HG03571 (cell line): Measurements from ENCODE around the gene HSD17B11.
"Not testable (repeated sequence)": the region's sequence is repeated elsewhere in the genome, so short reads cannot be mapped to it uniquely, and the experiment has no call there.

Experiments used
- ATAC-seq: cut with Tn5 transposase; IDR thresholded peaks from one replicate; pipeline ENCODE4 v1.9.1; 2021; ENCODE audit not compliant: unreplicated experiment

Gene HSD17B11

DNA sequence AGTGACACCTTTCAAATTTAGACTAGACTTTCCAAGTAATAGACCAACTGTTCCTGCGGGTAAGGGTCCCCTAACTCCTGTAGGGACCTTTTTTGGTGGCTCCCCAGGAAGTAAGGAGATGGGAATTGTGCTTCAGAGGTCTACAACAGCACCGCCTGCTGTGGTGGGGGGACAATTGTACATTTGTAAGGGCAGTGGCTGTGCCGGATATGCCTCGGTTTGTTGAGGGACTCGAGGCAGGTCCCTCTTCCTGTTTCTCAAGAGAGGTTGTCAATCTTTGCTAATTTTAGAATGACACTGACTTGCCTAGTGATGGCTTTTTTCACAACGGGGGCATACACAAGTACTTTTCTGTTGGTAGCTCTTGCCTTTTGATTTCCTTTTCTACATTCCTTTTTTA lies 15.5 kb upstream of the HSD17B11 start:
- no peak for ATAC-seq

DNA sequence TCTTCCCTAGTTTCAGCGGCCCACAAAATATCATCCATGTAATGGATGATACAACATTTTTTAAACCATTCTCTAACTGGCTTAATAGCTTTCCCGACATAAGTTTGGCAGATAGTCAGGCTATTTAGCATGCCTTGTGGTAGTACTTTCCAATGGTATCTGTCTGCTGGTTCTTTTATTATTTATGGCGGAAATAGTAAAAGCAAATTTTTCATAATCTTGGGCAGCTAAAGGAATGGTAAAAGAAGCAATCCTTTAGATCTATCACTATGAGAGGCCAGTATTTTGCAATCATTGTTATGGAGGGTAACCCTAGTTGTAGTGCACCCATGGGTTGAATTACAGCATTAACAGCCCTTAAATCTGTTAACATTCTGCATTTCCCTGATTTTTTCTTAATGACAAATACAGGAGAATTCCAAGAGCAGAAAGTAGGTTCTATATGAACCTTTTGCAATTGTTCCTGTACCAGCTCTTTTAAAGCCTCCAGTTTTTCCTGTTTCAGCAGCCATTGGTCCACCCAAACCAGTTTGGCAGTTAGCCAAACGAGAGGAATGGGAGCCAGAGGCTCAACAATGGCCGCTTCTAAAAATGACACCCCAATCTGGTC lies 14.3 kb upstream of the HSD17B11 start:
- ATAC-seq, result no peak

- not testable (repeated sequence) for ATAC-seq
Observed at GRCh38 chr4:87403732-87404131, 12.7 kb upstream of the HSD17B11 start.

- no peak for ATAC-seq
Observed at GRCh38 chr4:87399954-87400353, 9.0 kb upstream of the HSD17B11 start.

DNA sequence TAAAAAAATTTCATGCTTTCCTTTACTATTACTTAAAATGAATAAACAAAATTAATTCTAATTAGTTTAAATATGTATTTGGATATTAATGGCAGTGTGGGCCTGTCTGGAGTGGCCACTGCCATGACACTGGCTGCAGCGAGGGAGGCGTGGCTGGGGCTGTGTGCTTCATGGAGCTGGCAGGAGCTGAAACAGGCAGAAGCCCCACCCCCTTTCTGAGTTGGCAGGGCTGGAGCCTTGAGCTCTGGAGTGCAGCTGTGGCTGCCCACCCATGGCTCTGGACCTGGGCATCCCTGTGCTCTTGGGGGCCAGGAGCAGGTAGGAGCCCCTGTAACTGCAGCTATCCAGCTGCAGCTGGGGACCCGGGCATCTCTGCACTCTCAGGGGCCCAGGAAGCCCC lies 8.2 kb upstream of the HSD17B11 start:
- no peak for ATAC-seq

DNA sequence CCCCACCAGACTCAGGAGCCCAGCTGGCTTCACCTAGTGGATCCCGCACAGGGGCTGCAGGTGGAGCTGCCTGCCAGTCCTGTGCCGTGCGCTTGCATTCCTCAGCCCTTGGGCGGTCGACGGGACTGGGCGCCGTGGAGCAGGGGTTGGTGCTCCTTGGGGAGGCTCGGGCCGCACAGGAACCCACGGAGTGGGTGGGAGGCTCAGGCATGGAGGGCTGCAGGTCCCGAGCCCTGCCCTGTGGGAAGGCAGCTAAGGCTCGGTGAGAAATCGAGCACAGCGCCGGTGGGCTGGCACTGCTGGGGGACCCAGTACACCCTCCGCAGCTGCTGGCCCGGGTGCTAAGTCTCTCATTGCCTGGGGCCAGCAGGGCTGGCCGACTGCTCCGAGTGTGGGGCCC lies 4.9 kb upstream of the HSD17B11 start:
- ATAC-seq, result not testable (repeated sequence)

DNA sequence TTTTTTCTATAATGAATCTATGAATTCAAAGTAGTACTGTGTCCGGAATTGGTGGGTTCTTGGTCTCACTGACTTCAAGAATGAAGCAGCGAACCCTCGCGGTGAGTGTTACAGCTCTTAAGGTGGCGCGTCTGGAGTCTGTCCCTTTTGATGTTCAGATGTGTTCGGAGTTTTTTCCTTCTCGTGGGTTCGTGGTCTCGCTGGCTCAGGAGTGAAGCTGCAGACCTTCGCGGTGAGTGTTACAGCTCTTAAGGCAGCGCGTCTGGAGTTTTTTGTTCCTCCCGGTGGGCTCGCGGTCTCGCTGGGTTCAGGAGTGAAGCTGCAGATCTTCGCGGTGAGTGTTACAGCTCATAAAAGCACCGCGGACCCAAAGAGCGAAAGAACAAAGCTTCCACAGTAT lies 4.1 kb upstream of the HSD17B11 start:
- not testable (repeated sequence) for ATAC-seq

- ATAC-seq, result no peak
Observed at GRCh38 chr4:87392183-87392582, 1.2 kb upstream of the HSD17B11 start.

GRCh38 chr4:87391576-87392054 lies 627 bp upstream of the HSD17B11 start:
- peak; percentile 14 for ATAC-seq

- no peak for ATAC-seq
Observed at GRCh38 chr4:87390551-87390890, 467 bp downstream of the HSD17B11 start.

DNA sequence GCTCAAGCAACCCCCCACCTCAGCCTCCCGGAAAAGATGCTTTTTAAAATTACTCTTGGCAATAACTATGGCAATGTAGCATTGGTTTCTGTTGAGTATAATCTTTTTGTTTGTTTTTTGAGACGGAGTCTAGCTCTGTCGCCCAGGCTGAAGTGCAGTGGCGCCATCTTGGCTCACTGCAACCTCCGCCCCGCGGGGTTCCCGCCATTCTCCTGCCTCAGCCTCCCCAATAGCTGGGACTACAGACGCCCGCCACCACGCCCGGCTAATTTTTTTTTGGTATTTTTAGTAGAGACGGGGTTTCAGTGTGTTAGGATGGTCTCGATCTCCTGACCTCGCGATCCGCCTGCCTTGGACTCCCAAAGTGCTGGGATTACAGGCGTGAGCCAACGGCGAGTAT lies 933 bp downstream of the HSD17B11 start:
- ATAC-seq, result not testable (repeated sequence)

DNA sequence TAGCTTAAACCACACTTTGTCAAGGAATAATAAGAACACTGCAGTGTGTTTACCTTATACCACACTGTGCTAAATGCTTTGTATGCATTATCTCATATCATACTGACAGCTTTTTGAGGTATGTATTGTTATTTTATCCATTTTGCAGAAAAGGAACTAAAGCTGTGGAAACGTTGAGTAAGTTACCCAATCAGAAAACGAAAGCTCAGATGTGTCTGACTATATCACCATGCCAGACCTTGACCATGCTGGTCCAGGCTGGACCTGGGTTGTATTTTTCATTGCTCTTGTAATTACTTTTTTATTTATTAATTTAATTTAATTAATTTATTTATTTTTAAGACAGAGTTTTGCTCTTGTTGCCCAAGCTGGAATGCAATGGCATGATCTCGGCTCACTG lies 2.1 kb downstream of the HSD17B11 start:
- ATAC-seq, result no peak

DNA sequence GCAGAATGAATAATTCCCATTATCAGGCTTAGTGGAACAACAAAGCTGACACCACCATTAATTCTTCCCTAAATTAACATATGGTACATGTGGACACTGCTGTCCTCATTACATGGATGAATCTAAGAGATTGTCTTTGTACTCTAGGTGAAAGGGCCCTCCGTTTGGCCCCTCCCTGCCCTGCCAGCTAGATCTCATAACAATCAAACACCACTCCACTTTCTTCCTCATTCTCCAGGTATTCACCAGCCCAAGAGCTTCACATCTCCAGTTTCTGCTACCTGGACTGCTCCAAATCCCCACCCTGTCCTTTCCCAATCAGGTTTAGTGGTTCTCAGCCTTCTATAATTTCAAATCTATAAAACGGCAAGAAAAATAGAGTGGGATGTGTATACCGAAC lies 3.8 kb downstream of the HSD17B11 start:
- ATAC-seq, result no peak

DNA sequence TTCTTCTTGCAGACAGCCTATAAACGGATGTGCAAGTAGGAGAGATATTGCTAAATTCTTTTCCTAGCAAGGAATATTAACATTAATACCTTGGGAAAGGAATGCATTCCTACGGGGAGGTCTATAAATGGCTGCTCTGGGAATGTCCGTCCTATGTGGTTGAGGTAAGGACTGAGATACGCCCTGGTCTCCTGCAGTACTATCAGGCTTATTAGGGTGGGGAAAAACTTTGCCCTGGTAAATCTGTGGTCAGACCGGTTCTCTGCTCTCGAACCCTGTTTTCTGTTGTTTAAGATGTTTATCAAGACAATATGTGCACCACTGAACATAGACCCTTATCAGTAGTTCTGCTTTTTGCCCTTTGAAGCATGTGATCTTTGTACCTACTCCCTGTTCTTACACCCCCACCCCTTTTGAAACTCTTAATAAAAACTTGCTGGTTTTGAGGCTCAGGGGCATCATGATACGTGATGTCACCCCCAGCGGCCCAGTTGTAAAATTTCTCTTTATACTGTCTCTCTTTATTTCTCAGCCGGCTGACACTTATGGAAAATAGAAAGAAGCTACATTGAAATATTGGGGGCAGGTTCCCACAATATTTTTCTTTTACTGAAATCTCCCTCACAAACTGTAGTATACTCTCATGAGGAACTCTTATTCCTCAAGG lies 6.4 kb downstream of the HSD17B11 start:
- ATAC-seq, result not testable (repeated sequence)

GRCh38 chr4:87382931-87383330 lies 8.1 kb downstream of the HSD17B11 start:
- no peak for ATAC-seq

- ATAC-seq, result no peak
Observed at GRCh38 chr4:87382116-87382515, 8.9 kb downstream of the HSD17B11 start.

DNA sequence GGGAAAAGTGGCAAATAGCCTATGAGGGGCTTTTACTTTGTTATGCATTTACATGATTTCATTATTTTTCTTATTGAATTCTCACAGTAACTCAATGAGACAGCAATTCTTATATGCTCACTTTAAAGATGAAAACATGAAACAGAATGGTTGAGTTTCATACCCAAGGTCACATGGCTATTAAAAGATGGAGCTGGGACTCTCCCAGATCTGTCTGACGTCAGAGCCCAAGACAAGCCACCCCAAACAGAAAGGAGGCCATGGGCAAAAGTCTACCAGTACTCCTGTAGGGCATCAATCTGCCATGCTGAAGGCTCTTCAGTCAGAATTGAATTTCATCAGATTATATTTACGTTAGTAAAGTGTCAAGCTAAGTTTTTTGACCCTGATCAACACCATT lies 13.2 kb downstream of the HSD17B11 start:
- ATAC-seq, result no peak

- no peak for ATAC-seq
Observed at GRCh38 chr4:87375719-87376291, 15.2 kb downstream of the HSD17B11 start.

DNA sequence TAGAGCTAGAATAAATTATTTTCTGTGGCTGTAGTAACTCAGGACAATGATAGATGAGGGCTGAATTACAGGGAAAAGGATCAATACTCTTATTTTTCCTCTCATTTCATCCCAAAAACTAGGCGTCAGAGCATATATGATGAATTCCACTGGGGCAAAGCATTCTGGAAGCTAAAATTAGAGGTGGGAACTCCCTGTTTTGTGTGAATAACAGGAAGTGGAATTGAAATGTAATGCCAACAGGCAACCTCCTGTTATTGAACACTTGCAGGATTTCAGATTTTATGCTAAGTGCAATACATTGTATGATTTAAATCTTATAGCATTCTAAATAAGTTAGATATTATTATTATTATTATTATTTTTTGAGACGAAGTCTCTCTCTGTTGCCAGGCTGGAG lies 20.9 kb downstream of the HSD17B11 start:
- ATAC-seq, result no peak

DNA sequence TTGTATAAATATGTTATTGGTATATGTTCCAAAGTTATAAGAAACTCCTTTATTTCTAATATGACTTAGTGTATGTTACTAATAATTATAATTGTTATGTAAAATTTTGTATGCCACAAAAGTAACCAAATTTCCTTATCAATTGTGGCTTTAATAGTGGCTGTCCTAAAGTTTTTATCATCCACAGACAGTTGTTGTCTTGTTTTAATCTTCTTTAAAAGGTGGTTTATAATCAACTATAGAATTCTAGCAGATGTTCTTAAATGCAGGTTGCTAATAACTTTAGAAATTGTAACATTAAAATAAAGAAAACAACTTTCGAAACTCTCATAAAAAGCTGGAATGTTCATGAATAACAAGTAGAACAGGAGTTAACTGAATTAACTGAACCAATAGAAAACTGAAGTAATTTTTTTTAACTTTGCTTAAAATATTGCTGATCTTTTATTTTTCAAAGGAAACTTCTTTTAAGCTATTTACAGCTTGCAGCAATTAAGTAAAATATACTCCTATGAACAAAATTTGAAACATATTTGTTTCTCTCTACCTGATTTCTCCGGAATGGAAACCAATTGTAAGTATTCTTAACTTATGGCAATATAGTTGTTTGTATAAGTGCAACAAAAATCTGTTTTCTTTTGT lies 24.3 kb downstream of the HSD17B11 start:
- ATAC-seq, result no peak

DNA sequence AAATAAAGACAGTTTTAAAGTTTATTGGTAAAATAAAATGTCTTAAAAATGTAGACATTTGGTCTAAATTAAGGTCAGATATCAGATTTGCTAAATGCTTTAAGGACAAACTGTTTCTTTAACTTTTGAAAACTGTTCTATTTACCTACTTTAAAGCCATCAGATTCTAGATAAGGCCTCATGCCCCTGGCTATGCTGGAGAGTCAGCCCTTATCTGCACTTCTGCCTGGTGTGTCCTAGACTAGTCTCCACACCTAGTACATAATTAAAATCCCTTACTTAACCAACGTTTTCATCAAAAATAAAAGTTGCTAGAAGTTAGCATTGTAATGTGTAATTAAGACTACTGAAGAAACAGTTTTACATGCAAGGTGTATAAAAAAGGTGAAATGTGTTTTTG lies 25.6 kb downstream of the HSD17B11 start:
- no peak for ATAC-seq

GRCh38 chr4:87363552-87363951 lies 27.4 kb downstream of the HSD17B11 start:
- ATAC-seq, result no peak
